MM.1S (cell line): ENCODE results near the gene IL1R1.

Experiments
- DNase-seq: peaks from one replicate; pipeline ENCODE4 v3.0.0-alpha.2; 2015
- H2AFZ ChIP-seq: fragments of 300-600 bp; sonication (generic); 2 replicates; pipeline ENCODE4 v1.6.0; 2016; ENCODE audit warnings: antibody characterized with exemption, low read length
- H3F3A ChIP-seq: fragments of 300-600 bp; sonication (generic); 2 replicates; pipeline ENCODE4 v1.6.1; 2016; ENCODE audit warnings: mild to moderate bottlenecking, antibody characterized with exemption, low read length, moderate library complexity, mixed read lengths; ENCODE audit not compliant: insufficient read depth
- H3K27ac ChIP-seq: fragments of 300-600 bp; sonication (generic); 2 replicates; pipeline ENCODE4 v1.5.1; 2016; ENCODE audit warnings: mild to moderate bottlenecking, low read length
- H3K27me3 ChIP-seq: fragments of 300-600 bp; sonication (generic); replicated peaks from 2 replicates; pipeline ENCODE4 v1.6.0; 2016; ENCODE audit warnings: low read length; ENCODE audit not compliant: insufficient read depth
- H3K36me3 ChIP-seq: fragments of 300-600 bp; sonication (generic); replicated peaks from 2 replicates; pipeline ENCODE4 v1.6.1; 2016; ENCODE audit warnings: mild to moderate bottlenecking, low read length, mixed read lengths; ENCODE audit not compliant: insufficient read depth
- H3K4me1 ChIP-seq: fragments of 300-600 bp; sonication (generic); 2 replicates; pipeline ENCODE4 v1.6.1; 2016; ENCODE audit warnings: low read length, mixed read lengths
- H3K4me2 ChIP-seq: fragments of 300-600 bp; sonication (generic); 2 replicates; pipeline ENCODE4 v1.6.0; 2016; ENCODE audit warnings: low read depth, low read length
- H3K4me3 ChIP-seq: fragments of 300-600 bp; sonication (generic); 2 replicates; pipeline ENCODE4 v1.5.1; 2016; ENCODE audit warnings: low read length, mixed read lengths
- H3K79me2 ChIP-seq: fragments of 300-600 bp; sonication (generic); 2 replicates; pipeline ENCODE4 v1.6.1; 2016; ENCODE audit warnings: mixed run types, low read length, mixed read lengths
- H3K9ac ChIP-seq: fragments of 300-600 bp; sonication (generic); 2 replicates; pipeline ENCODE4 v1.6.1; 2016; ENCODE audit warnings: low read length, mixed read lengths
- H3K9me2 ChIP-seq: fragments of 300-600 bp; sonication (generic); replicated peaks from 2 replicates; pipeline ENCODE4 v1.6.1; 2016; ENCODE audit warnings: mild to moderate bottlenecking, low read length, mixed read lengths; ENCODE audit not compliant: insufficient read depth
- H3K9me3 ChIP-seq: fragments of 300-600 bp; sonication (generic); replicated peaks from 2 replicates; pipeline ENCODE4 v1.6.1; 2016; ENCODE audit warnings: mild to moderate bottlenecking, low read length, mixed read lengths; ENCODE audit not compliant: insufficient read depth
- H4K20me1 ChIP-seq: fragments of 300-600 bp; sonication (generic); 2 replicates; pipeline ENCODE4 v1.6.1; 2016; ENCODE audit warnings: mild to moderate bottlenecking, low read length, moderate library complexity, mixed read lengths; ENCODE audit not compliant: insufficient read depth
- EZH2 ChIP-seq: fragments of 300-600 bp; sonication (generic); optimal IDR thresholded peaks from 2 replicates; pipeline ENCODE3; 2017; ENCODE audit warnings: low read depth, mild to moderate bottlenecking, antibody characterized with exemption, low read length, mixed read lengths
- EZH2phosphoT487 ChIP-seq: fragments of 300-600 bp; sonication (generic); IDR thresholded peaks from 2 replicates; pipeline ENCODE4 v1.6.1; 2018; ENCODE audit warnings: antibody characterized with exemption, low read length
- TF ChIP-seq, protein P1 (sequence below): fragments of 300-600 bp; sonication (generic); IDR thresholded peaks from 2 replicates; pipeline ENCODE4 v1.5.1; 2016; ENCODE audit warnings: antibody characterized with exemption, low read length, mixed read lengths

Gene IL1R1

DNA sequence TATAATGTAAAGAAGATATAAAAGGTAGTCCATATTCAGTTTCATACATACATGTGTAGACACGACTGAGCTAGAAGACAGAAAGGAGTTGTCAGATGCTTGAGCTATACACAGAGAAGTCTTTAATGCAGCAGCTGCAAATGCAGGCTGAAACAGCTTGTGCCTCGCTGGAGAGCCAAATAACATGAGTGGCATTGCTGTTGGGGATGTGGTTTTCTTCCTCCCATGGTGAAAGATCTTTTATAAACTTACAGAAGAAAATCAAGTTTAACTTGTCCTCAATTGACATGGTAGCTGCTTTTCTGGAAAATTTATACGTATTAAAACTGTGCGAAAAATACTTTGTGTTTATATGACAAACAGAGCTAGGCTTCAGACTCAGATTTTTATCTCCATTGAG is 16.4 kb upstream of the IL1R1 start:
- H3K4me2 ChIP-seq = no peak overlapping the region
- no peaks in the 10 kb centered on the region for H3K27me3 ChIP-seq
- H3K9ac ChIP-seq = no peak overlapping the region
- H3F3A ChIP-seq = no peaks in the 10 kb centered on the region
- no peaks in the 10 kb centered on the region for H3K79me2 ChIP-seq
- H2AFZ ChIP-seq = no peak overlapping the region
- DNase-seq = no peak
- H3K27ac ChIP-seq = no peak overlapping the region
- H3K9me2 ChIP-seq = no peaks in the 10 kb centered on the region
- TF ChIP-seq EZH2phosphoT487 = no peak
- TF ChIP-seq, protein P1, sequence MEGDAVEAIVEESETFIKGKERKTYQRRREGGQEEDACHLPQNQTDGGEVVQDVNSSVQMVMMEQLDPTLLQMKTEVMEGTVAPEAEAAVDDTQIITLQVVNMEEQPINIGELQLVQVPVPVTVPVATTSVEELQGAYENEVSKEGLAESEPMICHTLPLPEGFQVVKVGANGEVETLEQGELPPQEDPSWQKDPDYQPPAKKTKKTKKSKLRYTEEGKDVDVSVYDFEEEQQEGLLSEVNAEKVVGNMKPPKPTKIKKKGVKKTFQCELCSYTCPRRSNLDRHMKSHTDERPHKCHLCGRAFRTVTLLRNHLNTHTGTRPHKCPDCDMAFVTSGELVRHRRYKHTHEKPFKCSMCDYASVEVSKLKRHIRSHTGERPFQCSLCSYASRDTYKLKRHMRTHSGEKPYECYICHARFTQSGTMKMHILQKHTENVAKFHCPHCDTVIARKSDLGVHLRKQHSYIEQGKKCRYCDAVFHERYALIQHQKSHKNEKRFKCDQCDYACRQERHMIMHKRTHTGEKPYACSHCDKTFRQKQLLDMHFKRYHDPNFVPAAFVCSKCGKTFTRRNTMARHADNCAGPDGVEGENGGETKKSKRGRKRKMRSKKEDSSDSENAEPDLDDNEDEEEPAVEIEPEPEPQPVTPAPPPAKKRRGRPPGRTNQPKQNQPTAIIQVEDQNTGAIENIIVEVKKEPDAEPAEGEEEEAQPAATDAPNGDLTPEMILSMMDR = no peak
- no peak for TF ChIP-seq EZH2
- no peaks in the 10 kb centered on the region for H4K20me1 ChIP-seq
- H3K9me3 ChIP-seq = no peaks in the 10 kb centered on the region
- H3K36me3 ChIP-seq = no peaks in the 10 kb centered on the region
- no peaks in the 10 kb centered on the region for H3K4me1 ChIP-seq
- no peak overlapping the region for H3K4me3 ChIP-seq

DNA sequence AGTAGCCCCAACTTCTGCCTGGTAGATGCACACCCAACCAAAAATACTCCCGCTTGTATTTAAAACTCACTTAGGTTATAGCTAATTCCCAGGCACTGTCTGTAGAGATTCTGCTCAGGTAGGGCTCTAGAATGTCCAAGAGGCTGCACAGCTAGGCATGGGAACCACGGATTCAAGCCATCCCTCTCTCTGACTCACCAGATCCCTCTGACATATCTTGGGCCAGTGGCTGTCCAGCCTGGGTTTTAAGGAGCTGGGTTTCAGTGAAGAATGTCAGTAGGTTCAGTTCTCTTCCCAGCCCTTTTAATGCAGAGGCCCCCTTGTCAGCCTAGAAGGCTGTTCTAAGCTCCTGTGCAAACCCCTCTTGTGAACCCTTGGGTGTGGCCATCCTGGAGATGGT is 15.9 kb upstream of the IL1R1 start:
- DNase-seq = no peak
- no peak overlapping the region for H3K27ac ChIP-seq

DNA sequence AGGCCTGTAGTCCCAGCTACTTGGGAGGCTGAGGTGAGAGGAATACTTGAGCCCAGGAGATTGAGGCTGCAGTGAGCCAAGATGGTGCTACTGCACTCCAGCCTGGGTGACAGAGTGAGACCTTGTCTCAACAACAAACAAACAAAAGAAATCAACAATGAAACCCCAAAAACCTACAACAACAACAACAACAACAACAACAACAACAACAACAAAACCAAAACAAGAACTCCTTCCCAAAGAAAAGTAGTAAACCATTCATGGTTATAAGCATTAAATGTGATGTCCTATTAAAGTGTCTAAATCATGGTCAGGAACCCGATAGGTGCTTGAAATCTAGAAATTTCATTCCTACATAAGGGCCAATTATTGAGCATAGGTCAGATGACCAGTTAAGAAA is 13.5 kb upstream of the IL1R1 start:
- H2AFZ ChIP-seq = no peak overlapping the region
- H3K9ac ChIP-seq = no peak overlapping the region
- H3K4me1 ChIP-seq = no peaks in the 10 kb centered on the region
- no peaks in the 10 kb centered on the region for H3K9me3 ChIP-seq
- H4K20me1 ChIP-seq = no peaks in the 10 kb centered on the region
- no peak overlapping the region for H3K27ac ChIP-seq
- DNase-seq = no peak
- H3F3A ChIP-seq = no peaks in the 10 kb centered on the region
- no peak for TF ChIP-seq EZH2
- TF ChIP-seq, protein P1 = no peak
- TF ChIP-seq EZH2phosphoT487 = no peak
- no peaks in the 10 kb centered on the region for H3K36me3 ChIP-seq
- no peak overlapping the region for H3K4me3 ChIP-seq
- no peaks in the 10 kb centered on the region for H3K9me2 ChIP-seq
- no peaks in the 10 kb centered on the region for H3K27me3 ChIP-seq
- H3K4me2 ChIP-seq = no peak overlapping the region
- H3K79me2 ChIP-seq = no peaks in the 10 kb centered on the region

More for the DNA sequence above, 15.9 kb upstream of the IL1R1 start:
- Histone ChIP-seq H2AFZ (no peak overlapping the region), H3K36me3 (no peaks in the 10 kb centered on the region), H3K79me2 (no peaks in the 10 kb centered on the region), H3K9ac (no peak overlapping the region), H3K27me3 (no peaks in the 10 kb centered on the region), H3K4me2 (no peak overlapping the region), H4K20me1 (no peaks in the 10 kb centered on the region), H3K4me1 (no peaks in the 10 kb centered on the region), H3K9me3 (no peaks in the 10 kb centered on the region), H3K9me2 (no peaks in the 10 kb centered on the region), H3F3A (no peaks in the 10 kb centered on the region), H3K4me3 (no peak overlapping the region)
- TF ChIP-seq EZH2phosphoT487 (no peak), EZH2 (no peak)
- TF ChIP-seq, protein P1 = no peak
